Natural killer cell (primary cell): ENCODE data around the gene PRDM13. TPM values are rescaled to one million over a fixed set of nuclear protein-coding genes. Genes with fewer than 3 reads are reported as not detected.

ENCODE experiments used
- ATAC-seq, 3 donors: fragments of 150-1000 bp in 2 of 3; fragments of 200-7000 bp in 1 of 3; cut with Tn5 transposase; 1 replicate in 1 of 3; 2 replicates in 2 of 3; pipeline ENCODE4 v1.10.0; 2021; ENCODE audit warnings: mild to moderate bottlenecking in 2 of 3, moderate library complexity in 2 of 3
- DNase-seq, 2 donors: peaks; one replicate each; pipeline versions ENCODE4 v3.0.0 to v3.0.0-alpha.2; 2013 to 2021; ENCODE audit warnings: mixed read lengths in 1 of 2
- H3K27ac ChIP-seq: one replicate; pipeline ENCODE4 v1.5.1; 2013; ENCODE audit warnings: mild to moderate bottlenecking, low read length
- H3K27me3 ChIP-seq: one replicate; pipeline ENCODE4 v1.6.1; 2013; ENCODE audit warnings: low read length; ENCODE audit not compliant: control insufficient read depth, insufficient read depth
- H3K36me3 ChIP-seq: one replicate; pipeline ENCODE4 v1.6.1; 2013; ENCODE audit warnings: low read length; ENCODE audit not compliant: control insufficient read depth, insufficient read depth
- H3K4me1 ChIP-seq: one replicate; pipeline ENCODE4 v1.6.1; 2013; ENCODE audit warnings: low read length; ENCODE audit not compliant: control insufficient read depth, insufficient read depth
- H3K4me3 ChIP-seq: one replicate; pipeline ENCODE4 v1.5.1; 2013; ENCODE audit warnings: low read length
- H3K9me3 ChIP-seq: one replicate; pipeline ENCODE4 v1.6.1; 2013; ENCODE audit warnings: low read length; ENCODE audit not compliant: control insufficient read depth, insufficient read depth
- H3K27ac Mint-ChIP-seq, 2 donors: one replicate each; pipeline ENCODE4 v1.8.0; 2022; ENCODE audit warnings: mild to moderate bottlenecking in 2 of 2, mixed read lengths in 2 of 2, moderate library complexity in 1 of 2
- H3K27me3 Mint-ChIP-seq, 2 donors: one replicate each; pipeline ENCODE4 v1.8.0; 2022; ENCODE audit warnings: low read depth in 2 of 2, mixed read lengths in 2 of 2
- H3K36me3 Mint-ChIP-seq: one replicate; pipeline ENCODE4 v1.8.0; 2022; ENCODE audit warnings: mixed read lengths
- H3K4me1 Mint-ChIP-seq, 2 donors: one replicate each; pipeline ENCODE4 v1.8.0; 2022; ENCODE audit warnings: mixed read lengths in 2 of 2
- H3K4me3 Mint-ChIP-seq: one replicate; pipeline ENCODE4 v1.8.0; 2022; ENCODE audit warnings: mild to moderate bottlenecking, moderate library complexity, mixed read lengths
- H3K9me3 Mint-ChIP-seq, 2 donors: one replicate each; pipeline ENCODE4 v1.8.0; 2022; ENCODE audit warnings: mixed read lengths in 2 of 2
- WGBS: methylation state at CpG from one replicate; pipeline ENCODE4 v1.1.7; 2013; ENCODE audit warnings: missing lambda C conversion rate; ENCODE audit not compliant: insufficient coverage; 5-methylcytosine and 5-hydroxymethylcytosine counted together
- intact Hi-C: fragments of 100-400 bp; cut with micrococcal nuclease; formaldehyde crosslinking; loops from one replicate; pipeline ENCODE4 v1.14.2; 2022
- total RNA-seq, 4 donors: library from RNA; stranded (reverse); fragments of 120-200 nt in 1 of 4; gene quantifications; one replicate each; pipeline versions ENCODE4 v1.2.3 to v1.2.4, GENCODE V29; 2013 to 2022
- TF ChIP-seq, protein P1 (sequence below): fragments of 200-600 bp; IDR thresholded peaks from one replicate; pipeline ENCODE4 v1.8.0; 2022; ENCODE audit warnings: antibody characterized with exemption

PRDM13 gene
- total RNA-seq, 3 donors from 2014 or later (not counting 1 experiment from before 2014, with no cell fraction given), result not detected

DNA sequence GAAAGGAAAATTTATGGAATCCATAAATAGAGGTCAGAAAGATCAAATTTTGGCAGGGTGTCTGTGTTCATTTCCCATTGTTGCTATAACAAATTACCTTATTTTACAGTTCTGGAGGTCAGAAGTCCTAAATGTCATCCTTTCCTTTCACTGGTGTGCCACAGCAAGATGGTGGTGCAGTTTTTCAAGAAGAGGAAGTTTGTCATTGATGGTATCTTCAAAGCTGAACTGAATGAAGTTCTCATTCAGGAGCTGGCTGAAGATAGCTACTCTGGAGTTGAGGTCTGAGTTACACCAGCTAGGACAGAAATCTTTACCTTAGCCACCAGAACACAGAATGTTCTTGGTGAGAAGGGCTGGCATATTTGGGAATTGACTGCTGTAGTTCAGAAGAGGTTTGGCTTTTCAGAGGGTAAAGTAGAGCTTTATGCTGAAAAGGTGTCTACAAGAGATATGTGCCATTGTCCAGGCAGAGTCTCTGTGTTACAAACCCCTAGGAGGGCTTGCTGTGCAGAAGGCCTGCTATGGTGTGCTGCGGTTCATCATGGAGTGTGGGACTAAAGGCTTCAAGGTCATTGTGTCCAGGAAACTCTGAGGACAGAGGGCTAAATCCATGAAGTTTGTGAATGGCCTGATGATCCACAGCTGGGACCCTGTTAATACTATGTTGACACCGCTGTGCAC lies 30.9 kb upstream of the PRDM13 start:
- DNase-seq, result no peak
- ATAC-seq, result no peak
- 93% methylated on average over 2 of the region's 2 CpGs for WGBS
- H3K4me3 Mint-ChIP-seq, result no peak overlapping the region
- intact Hi-C loops, result no loop called here
- TF ChIP-seq, protein P1, sequence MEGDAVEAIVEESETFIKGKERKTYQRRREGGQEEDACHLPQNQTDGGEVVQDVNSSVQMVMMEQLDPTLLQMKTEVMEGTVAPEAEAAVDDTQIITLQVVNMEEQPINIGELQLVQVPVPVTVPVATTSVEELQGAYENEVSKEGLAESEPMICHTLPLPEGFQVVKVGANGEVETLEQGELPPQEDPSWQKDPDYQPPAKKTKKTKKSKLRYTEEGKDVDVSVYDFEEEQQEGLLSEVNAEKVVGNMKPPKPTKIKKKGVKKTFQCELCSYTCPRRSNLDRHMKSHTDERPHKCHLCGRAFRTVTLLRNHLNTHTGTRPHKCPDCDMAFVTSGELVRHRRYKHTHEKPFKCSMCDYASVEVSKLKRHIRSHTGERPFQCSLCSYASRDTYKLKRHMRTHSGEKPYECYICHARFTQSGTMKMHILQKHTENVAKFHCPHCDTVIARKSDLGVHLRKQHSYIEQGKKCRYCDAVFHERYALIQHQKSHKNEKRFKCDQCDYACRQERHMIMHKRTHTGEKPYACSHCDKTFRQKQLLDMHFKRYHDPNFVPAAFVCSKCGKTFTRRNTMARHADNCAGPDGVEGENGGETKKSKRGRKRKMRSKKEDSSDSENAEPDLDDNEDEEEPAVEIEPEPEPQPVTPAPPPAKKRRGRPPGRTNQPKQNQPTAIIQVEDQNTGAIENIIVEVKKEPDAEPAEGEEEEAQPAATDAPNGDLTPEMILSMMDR, result no peak
- H3K27me3 Mint-ChIP-seq, result peaks cover 16 to 20% of the 10 kb centered on the region in 2 donors
- H3K36me3 ChIP-seq, result no peaks in the 10 kb centered on the region
- no peak overlapping the region for H3K4me3 ChIP-seq
- peaks cover 2% of the 10 kb centered on the region for H3K27me3 ChIP-seq
- no peak overlapping the region for H3K27ac Mint-ChIP-seq
- H3K27ac ChIP-seq, result no peak overlapping the region
- H3K4me1 ChIP-seq, result no peaks in the 10 kb centered on the region
- no peaks in the 10 kb centered on the region for H3K9me3 Mint-ChIP-seq
- H3K36me3 Mint-ChIP-seq, result no peaks in the 10 kb centered on the region
- H3K4me1 Mint-ChIP-seq, result no peaks in the 10 kb centered on the region
- no peaks in the 10 kb centered on the region for H3K9me3 ChIP-seq

DNA sequence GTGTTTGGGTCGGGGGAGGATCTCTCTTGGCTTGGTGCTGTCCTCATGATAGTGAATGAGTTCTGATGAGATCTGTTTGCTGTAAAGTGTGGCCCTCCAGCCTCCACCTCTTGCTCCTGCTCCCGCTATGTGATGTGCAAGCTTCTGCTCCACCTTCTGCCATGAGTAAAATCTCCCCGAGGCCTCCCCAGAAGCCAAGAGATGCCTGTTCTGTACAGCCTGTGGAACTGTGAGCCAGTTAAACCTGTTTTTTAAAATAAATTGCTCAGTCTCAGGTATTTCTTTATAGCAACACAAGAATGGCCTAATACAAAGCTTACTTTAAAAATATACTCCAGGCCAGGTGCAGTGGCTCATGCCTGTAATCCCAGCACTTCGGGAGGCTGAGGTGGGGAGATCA lies 26.9 kb upstream of the PRDM13 start:
- intact Hi-C loops, result no loop called here
- TF ChIP-seq, protein P1, result no peak

DNA sequence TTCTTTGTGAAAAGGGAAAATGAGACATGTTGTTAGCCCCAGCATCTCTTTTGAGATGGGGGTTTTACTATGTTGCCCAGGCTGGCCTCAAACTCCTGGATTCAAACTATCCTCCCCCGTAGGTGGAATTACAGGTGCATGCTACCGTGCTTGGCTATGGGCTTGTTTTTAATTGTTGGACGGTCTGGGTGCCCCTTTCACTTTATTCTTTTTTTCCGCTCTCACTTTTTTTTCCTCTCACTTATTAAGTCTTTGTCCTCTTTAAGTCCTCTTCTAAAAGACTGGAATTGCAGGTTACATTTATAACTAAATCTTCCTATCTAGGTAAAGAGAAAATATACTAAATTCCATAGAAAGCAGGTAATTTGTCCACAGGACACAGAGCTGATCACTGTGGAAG lies 18.8 kb upstream of the PRDM13 start:
- H3K36me3 Mint-ChIP-seq, result no peaks in the 10 kb centered on the region
- no peak overlapping the region for H3K27ac ChIP-seq
- H3K4me3 ChIP-seq, result no peak overlapping the region
- no peak overlapping the region for H3K27ac Mint-ChIP-seq
- ATAC-seq (no peak), DNase-seq (no peak)
- WGBS, result 73% methylated on average over 4 of the region's 4 CpGs
- TF ChIP-seq, protein P1, result no peak
- no peaks in the 10 kb centered on the region for H3K9me3 Mint-ChIP-seq
- H3K4me3 Mint-ChIP-seq, result no peak overlapping the region
- intact Hi-C loops, result no loop called here
- peaks cover 8 to 10% of the 10 kb centered on the region in 2 donors for H3K4me1 Mint-ChIP-seq
- H3K27me3 Mint-ChIP-seq, result peaks cover 51 to 61% of the 10 kb centered on the region in 2 donors
- no peaks in the 10 kb centered on the region for H3K9me3 ChIP-seq
- no peaks in the 10 kb centered on the region for H3K36me3 ChIP-seq
- H3K4me1 ChIP-seq, result peaks cover 21% of the 10 kb centered on the region
- H3K27me3 ChIP-seq, result peaks cover 51% of the 10 kb centered on the region

More for the DNA sequence above, 26.9 kb upstream of the PRDM13 start:
- Mint-ChIP-seq H3K4me3 (no peak overlapping the region), H3K4me1 (no peaks in the 10 kb centered on the region), H3K36me3 (no peaks in the 10 kb centered on the region), H3K9me3 (no peaks in the 10 kb centered on the region), H3K27me3 (peaks cover 24 to 32% of the 10 kb centered on the region in 2 donors), H3K27ac (no peak overlapping the region)
- H3K4me1 ChIP-seq, result no peaks in the 10 kb centered on the region
- H3K27me3 ChIP-seq, result peaks cover 5% of the 10 kb centered on the region
- H3K36me3 ChIP-seq, result no peaks in the 10 kb centered on the region
- ATAC-seq, result no peak
- no peaks in the 10 kb centered on the region for H3K9me3 ChIP-seq
- no peak overlapping the region for H3K4me3 ChIP-seq
- H3K27ac ChIP-seq, result no peak overlapping the region
- WGBS, result 97% methylated on average over 3 of the region's 4 CpGs
- no peak for DNase-seq
